ENCODE measurements around the gene CEP164. TPM values are rescaled to one million over a fixed set of nuclear protein-coding genes. Genes with fewer than 3 reads are reported as not detected.

CEP164 gene
- total and polyA plus RNA-seq, 2 of the 4 experiments (the other 2 are of a cell fraction) = 23.3 to 26.9 TPM

DNA sequence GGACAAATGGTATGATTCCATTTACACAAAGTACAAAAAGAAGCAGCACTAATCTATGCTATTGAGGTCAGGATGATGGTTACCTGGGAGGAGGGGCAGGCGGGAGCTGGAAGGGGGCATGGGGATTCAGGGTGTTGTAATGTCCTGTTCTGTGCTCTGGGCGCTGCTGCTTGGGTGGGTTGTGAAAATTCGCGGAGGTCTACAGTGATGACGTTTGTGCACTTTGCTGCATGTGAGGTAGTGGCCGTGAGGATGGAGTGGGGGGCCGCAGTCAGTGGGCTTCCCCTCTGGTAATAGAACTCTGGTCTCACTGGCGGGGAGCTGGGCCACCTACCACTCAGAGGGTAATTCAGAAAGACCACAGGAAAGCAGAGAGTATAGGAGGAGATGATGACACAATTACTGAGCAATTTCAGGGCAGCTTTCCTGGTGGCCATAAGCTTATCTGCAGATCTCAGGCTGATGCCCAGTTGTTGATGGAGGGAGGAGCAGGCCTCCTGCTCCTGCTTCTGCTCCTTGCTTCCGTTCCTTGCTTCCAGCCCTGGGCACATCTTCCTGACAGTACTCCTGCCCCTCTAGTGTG is 121.5 kb downstream of the CEP164 start:
- Histone ChIP-seq H3K9me1 (ENCODE audit: insufficient read depth, low read length) (no peaks in the 10 kb centered on the region), H3K18ac (ENCODE audit: low read depth, low read length) (no peak overlapping the region), H3K4me3 (ENCODE audit: insufficient read depth, low read depth, low read length) (no peak overlapping the region), H3K36me3 (ENCODE audit: control insufficient read depth, insufficient read depth, low read length) (no peaks in the 10 kb centered on the region), H3K4ac (ENCODE audit: low read depth, low read length) (no peak overlapping the region), H3K79me1 (ENCODE audit: low read depth in 1 of 2, low read length in 2 of 2) (no peaks in the 10 kb centered on the region), H2AK9ac (replicated peaks; ENCODE audit: low read depth, low read length, poor library complexity) (no peak overlapping the region), H2BK120ac (ENCODE audit: low read depth, low read length) (no peak overlapping the region), H2AK5ac (ENCODE audit: low read depth, low read length) (no peak overlapping the region), H3K9ac (ENCODE audit: low read depth, low read length) (no peak overlapping the region), H4K91ac (ENCODE audit: insufficient read depth, low read depth, low read length) (no peak overlapping the region), H4K8ac (ENCODE audit: low read depth in 2 of 2, low read length in 2 of 2) (no peak overlapping the region), H3K27me3 (ENCODE audit: control insufficient read depth, insufficient read depth, low read length) (peaks cover 19% of the 10 kb centered on the region), H2AFZ (replicated peaks; ENCODE audit: low read length, poor library complexity) (no peak overlapping the region), H3K9me3 (ENCODE audit: control insufficient read depth, insufficient read depth, low read length) (no peaks in the 10 kb centered on the region; the same call in 1 of the 2 replicates), H3K4me2 (ENCODE audit: low read depth, low read length) (no peak overlapping the region), H2BK15ac (ENCODE audit: low read depth, low read length) (no peak overlapping the region), H3K4me1 (ENCODE audit: control insufficient read depth, insufficient read depth, low read length) (no peaks in the 10 kb centered on the region), H2BK20ac (ENCODE audit: low read depth, low read length) (no peak overlapping the region), H2BK5ac (ENCODE audit: low read depth, low read length, poor library complexity, severe bottlenecking) (no peak overlapping the region), H3K56ac (ENCODE audit: extremely low read depth, insufficient read depth, low read length) (no peak overlapping the region), H3K27ac (ENCODE audit: insufficient read depth, low read length) (no peak overlapping the region), H3K14ac (replicated peaks; ENCODE audit: low read depth, low read length) (no peak overlapping the region), H3K23ac (ENCODE audit: low read depth, low read length) (no peak overlapping the region), H4K20me1 (ENCODE audit: insufficient read depth, low read length) (no peaks in the 10 kb centered on the region), H4K5ac (ENCODE audit: low read depth, low read length) (no peak overlapping the region)
- CTCF ChIA-PET = no interaction called here
- ATAC-seq (ENCODE audit: low read depth) (no peak), DNase-seq (no peak)
- POLR2A ChIA-PET (ENCODE audit: unreplicated experiment) = no interaction called here
- intact Hi-C loops (cut with micrococcal nuclease) (no loop called here), in situ Hi-C loops (cut with MboI; ENCODE audit: low sequenced_read_pairs) (loop anchor here (10.0 kb wide), 1 partner anchor 356 kb away; no protein-coding TSS in a partner anchor), dilution Hi-C loops (cut with HindIII; ENCODE audit: low sequenced_read_pairs, unreplicated experiment) (no loop called here)
- TF ChIP-seq RCOR1 (IDR thresholded peaks at IDR 0.05; ENCODE audit: insufficient replicate concordance, low read length) (no peak), CEBPB (IDR thresholded peaks at IDR 0.05; ENCODE audit: low read depth, low read length) (no peak), BHLHE40 (IDR thresholded peaks at IDR 0.05; ENCODE audit: low read depth, low read length) (no peak), MAFK (IDR thresholded peaks at IDR 0.05; ENCODE audit: low read depth, low read length) (no peak), MAZ (IDR thresholded peaks at IDR 0.05; ENCODE audit: borderline replicate concordance, low read depth, low read length) (no peak), SMC3 (IDR thresholded peaks at IDR 0.05; ENCODE audit: low read depth, low read length) (no peak), RFX5 (IDR thresholded peaks at IDR 0.05; ENCODE audit: low read depth, low read length) (no peak), RAD21 (IDR thresholded peaks at IDR 0.05; ENCODE audit: low read length) (no peak), POLR2A (IDR thresholded peaks at IDR 0.05; ENCODE audit: low read depth, low read length) (no peak), NFE2L2 (IDR thresholded peaks at IDR 0.05; ENCODE audit: low read depth, low read length) (no peak), FOS (IDR thresholded peaks at IDR 0.05; ENCODE audit: low read depth, low read length) (no peak), CHD1 (IDR thresholded peaks at IDR 0.05; ENCODE audit: low read depth, low read length) (no peak), MXI1 (IDR thresholded peaks at IDR 0.05; ENCODE audit: borderline replicate concordance, low read depth, low read length) (no peak)
- TF ChIP-seq, protein P1, sequence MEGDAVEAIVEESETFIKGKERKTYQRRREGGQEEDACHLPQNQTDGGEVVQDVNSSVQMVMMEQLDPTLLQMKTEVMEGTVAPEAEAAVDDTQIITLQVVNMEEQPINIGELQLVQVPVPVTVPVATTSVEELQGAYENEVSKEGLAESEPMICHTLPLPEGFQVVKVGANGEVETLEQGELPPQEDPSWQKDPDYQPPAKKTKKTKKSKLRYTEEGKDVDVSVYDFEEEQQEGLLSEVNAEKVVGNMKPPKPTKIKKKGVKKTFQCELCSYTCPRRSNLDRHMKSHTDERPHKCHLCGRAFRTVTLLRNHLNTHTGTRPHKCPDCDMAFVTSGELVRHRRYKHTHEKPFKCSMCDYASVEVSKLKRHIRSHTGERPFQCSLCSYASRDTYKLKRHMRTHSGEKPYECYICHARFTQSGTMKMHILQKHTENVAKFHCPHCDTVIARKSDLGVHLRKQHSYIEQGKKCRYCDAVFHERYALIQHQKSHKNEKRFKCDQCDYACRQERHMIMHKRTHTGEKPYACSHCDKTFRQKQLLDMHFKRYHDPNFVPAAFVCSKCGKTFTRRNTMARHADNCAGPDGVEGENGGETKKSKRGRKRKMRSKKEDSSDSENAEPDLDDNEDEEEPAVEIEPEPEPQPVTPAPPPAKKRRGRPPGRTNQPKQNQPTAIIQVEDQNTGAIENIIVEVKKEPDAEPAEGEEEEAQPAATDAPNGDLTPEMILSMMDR (conservative IDR thresholded peaks at IDR 0.05; ENCODE audit: low read depth, low read length) = no peak
- TF ChIP-seq, protein P2, sequence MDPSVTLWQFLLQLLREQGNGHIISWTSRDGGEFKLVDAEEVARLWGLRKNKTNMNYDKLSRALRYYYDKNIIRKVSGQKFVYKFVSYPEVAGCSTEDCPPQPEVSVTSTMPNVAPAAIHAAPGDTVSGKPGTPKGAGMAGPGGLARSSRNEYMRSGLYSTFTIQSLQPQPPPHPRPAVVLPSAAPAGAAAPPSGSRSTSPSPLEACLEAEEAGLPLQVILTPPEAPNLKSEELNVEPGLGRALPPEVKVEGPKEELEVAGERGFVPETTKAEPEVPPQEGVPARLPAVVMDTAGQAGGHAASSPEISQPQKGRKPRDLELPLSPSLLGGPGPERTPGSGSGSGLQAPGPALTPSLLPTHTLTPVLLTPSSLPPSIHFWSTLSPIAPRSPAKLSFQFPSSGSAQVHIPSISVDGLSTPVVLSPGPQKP (IDR thresholded peaks at IDR 0.05; ENCODE audit: borderline replicate concordance, low read depth, low read length) = no peak
- TF ChIP-seq, protein P3, sequence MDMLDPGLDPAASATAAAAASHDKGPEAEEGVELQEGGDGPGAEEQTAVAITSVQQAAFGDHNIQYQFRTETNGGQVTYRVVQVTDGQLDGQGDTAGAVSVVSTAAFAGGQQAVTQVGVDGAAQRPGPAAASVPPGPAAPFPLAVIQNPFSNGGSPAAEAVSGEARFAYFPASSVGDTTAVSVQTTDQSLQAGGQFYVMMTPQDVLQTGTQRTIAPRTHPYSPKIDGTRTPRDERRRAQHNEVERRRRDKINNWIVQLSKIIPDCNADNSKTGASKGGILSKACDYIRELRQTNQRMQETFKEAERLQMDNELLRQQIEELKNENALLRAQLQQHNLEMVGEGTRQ (IDR thresholded peaks at IDR 0.05; ENCODE audit: low read depth, low read length) = no peak
- no TSS peak for BruUV-seq (replicated peaks)
- WGBS, 2 experiments (ENCODE audit: extremely low coverage in 2 of 2, insufficient read length in 1 of 2) = 62% methylated on average over 2 of the region's 9 CpGs; no CpG with 5 or more reads in 1 of the 2 experiments

All from IMR-90 (cell line).